ENCODE data around the gene FMN2. TPM values are rescaled to one million over a fixed set of nuclear protein-coding genes. Genes with fewer than 3 reads are reported as not detected.

The FMN2 gene
- total RNA-seq, 1 experiment from 2014 or later: 0.59 TPM

- H3K27ac ChIP-seq (ENCODE audit: insufficient read length, low read depth, low read length): no peak overlapping the region
- TF ChIP-seq, protein P1, sequence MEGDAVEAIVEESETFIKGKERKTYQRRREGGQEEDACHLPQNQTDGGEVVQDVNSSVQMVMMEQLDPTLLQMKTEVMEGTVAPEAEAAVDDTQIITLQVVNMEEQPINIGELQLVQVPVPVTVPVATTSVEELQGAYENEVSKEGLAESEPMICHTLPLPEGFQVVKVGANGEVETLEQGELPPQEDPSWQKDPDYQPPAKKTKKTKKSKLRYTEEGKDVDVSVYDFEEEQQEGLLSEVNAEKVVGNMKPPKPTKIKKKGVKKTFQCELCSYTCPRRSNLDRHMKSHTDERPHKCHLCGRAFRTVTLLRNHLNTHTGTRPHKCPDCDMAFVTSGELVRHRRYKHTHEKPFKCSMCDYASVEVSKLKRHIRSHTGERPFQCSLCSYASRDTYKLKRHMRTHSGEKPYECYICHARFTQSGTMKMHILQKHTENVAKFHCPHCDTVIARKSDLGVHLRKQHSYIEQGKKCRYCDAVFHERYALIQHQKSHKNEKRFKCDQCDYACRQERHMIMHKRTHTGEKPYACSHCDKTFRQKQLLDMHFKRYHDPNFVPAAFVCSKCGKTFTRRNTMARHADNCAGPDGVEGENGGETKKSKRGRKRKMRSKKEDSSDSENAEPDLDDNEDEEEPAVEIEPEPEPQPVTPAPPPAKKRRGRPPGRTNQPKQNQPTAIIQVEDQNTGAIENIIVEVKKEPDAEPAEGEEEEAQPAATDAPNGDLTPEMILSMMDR (conservative IDR thresholded peaks at IDR 0.05): no peak
- no peak overlapping the region for H3T11ph ChIP-seq (ENCODE audit: low read length)
- no CpG with 5 or more reads among the region's 3 CpGs for WGBS (ENCODE audit: extremely low coverage, insufficient read length, low lambda C conversion rate)
- no peak overlapping the region for H3K4ac ChIP-seq (ENCODE audit: low read depth, low read length)
- H3K56ac ChIP-seq (ENCODE audit: insufficient read length, low read depth, low read length): no peak overlapping the region
- DNase-seq: no peak
- no peak overlapping the region for H2BK5ac ChIP-seq (ENCODE audit: insufficient read length, low read length)
- no peaks in the 10 kb centered on the region for H3K9me3 Mint-ChIP-seq
- H4K20me1 ChIP-seq (ENCODE audit: control insufficient read depth, insufficient read depth, insufficient read length): no peaks in the 10 kb centered on the region
- H2BK15ac ChIP-seq (ENCODE audit: low read depth, low read length): no peak overlapping the region
- no peaks in the 10 kb centered on the region for H3K23me2 ChIP-seq (ENCODE audit: insufficient read length, low read depth, low read length, poor library complexity, severe bottlenecking)
- H3K14ac ChIP-seq (ENCODE audit: insufficient read depth, low read length): no peak overlapping the region
- no peak overlapping the region for H3K27ac Mint-ChIP-seq
- H2AFZ ChIP-seq (ENCODE audit: low read length): no peak overlapping the region
- no peak overlapping the region for H3K18ac ChIP-seq (ENCODE audit: insufficient read length, low read depth, low read length)
- H2AK5ac ChIP-seq (ENCODE audit: insufficient read length, low read length): no peak overlapping the region
- H3K27me3 ChIP-seq (ENCODE audit: insufficient read depth, low read length): no peaks in the 10 kb centered on the region
- no peak overlapping the region for H2BK20ac ChIP-seq (ENCODE audit: low read depth, low read length, poor library complexity, severe bottlenecking)
- no peak overlapping the region for H2BK120ac ChIP-seq (ENCODE audit: low read depth, low read length, poor library complexity, severe bottlenecking)
- no peak overlapping the region for H4K5ac ChIP-seq (ENCODE audit: insufficient read length, low read depth, low read length)
- no peak overlapping the region for H3K4me3 Mint-ChIP-seq
- no peak overlapping the region for H2BK12ac ChIP-seq (ENCODE audit: insufficient read length, low read depth, low read length)
- no peak overlapping the region for H3K4me2 ChIP-seq (ENCODE audit: insufficient read depth, insufficient read length, low read length)
- H3K27me3 Mint-ChIP-seq (ENCODE audit: low read depth): no peaks in the 10 kb centered on the region
- H4K8ac ChIP-seq (replicated peaks; ENCODE audit: insufficient read length, low read depth, low read length): no peak overlapping the region
- H3K36me3 Mint-ChIP-seq (ENCODE audit: insufficient read depth in 1 of 3, low read depth in 3 of 3): no peaks in the 10 kb centered on the region; a peak in 1 of 7 replicates
- H3K9ac ChIP-seq (ENCODE audit: extremely low read depth, insufficient read length, low read length): no peak overlapping the region
- H3K79me1 ChIP-seq (ENCODE audit: insufficient read depth, low read depth, low read length, poor library complexity, severe bottlenecking): no peaks in the 10 kb centered on the region
- no peaks in the 10 kb centered on the region for H3K79me2 ChIP-seq (ENCODE audit: insufficient read depth, low read length)
- no peak overlapping the region for H4K91ac ChIP-seq (ENCODE audit: insufficient read length, low read depth, low read length)
- H3K4me1 ChIP-seq (ENCODE audit: insufficient read depth, low read length): no peaks in the 10 kb centered on the region
- no peaks in the 10 kb centered on the region for H3K9me3 ChIP-seq (ENCODE audit: control insufficient read depth, low read depth, low read length)
- H3K23ac ChIP-seq (ENCODE audit: insufficient read length, low read depth, low read length): no peak overlapping the region
- peaks cover 2 to 6% of the 10 kb centered on the region in 2 experiments for H3K4me1 Mint-ChIP-seq
Measured at GRCh38 chr1:240241278-240241677, 149.6 kb downstream of the FMN2 start.
